CD8-positive, alpha-beta memory T cell (primary cell): ENCODE measurements around the gene ZBTB42. TPM values are rescaled to one million over a fixed set of nuclear protein-coding genes. Genes with fewer than 3 reads are reported as not detected.
A peak's percentile ranks its signal among the peaks of the same experiment; 100 is the strongest.

ENCODE experiments used
- CTCF ChIA-PET: fragments of 350-600 bp; sonication (Branson Sonifier 250); formaldehyde crosslinking; loops from one replicate; lab custom pipeline; 2021; ENCODE audit warnings: antibody characterized with exemption; lab: Charles Lee
- POLR2A ChIA-PET: fragments of 350-600 bp; sonication (Branson Sonifier 250); formaldehyde crosslinking; loops from one replicate; lab custom pipeline; 2021; ENCODE audit warnings: antibody characterized with exemption; lab: Charles Lee
- DNase-seq, 5 donors: peaks; one replicate each; pipeline versions ENCODE4 v3.0.0 to v3.0.0-alpha.2; 2020 to 2022; ENCODE audit warnings: mixed read lengths in 1 of 5
- H3K27ac ChIP-seq: one replicate; pipeline ENCODE4 v1.7.0; 2013; ENCODE audit warnings: low read depth, mild to moderate bottlenecking, low read length, moderate library complexity
- H3K27me3 ChIP-seq: 2 replicates; pipeline ENCODE4 v1.7.0; 2013; ENCODE audit warnings: low read length, mild to moderate bottlenecking; ENCODE audit not compliant: insufficient read depth, poor library complexity, severe bottlenecking
- H3K36me3 ChIP-seq: 2 replicates; pipeline ENCODE4 v1.7.0; 2013; ENCODE audit warnings: mild to moderate bottlenecking, low read length, moderate library complexity; ENCODE audit not compliant: insufficient read depth
- H3K4me1 ChIP-seq: 2 replicates; pipeline ENCODE4 v1.7.0; 2013; ENCODE audit warnings: mild to moderate bottlenecking, low read length, moderate library complexity; ENCODE audit not compliant: insufficient read depth
- H3K4me3 ChIP-seq: 2 replicates; pipeline ENCODE4 v1.7.0; 2013; ENCODE audit warnings: mild to moderate bottlenecking, low read length
- H3K9me3 ChIP-seq: 2 replicates; pipeline ENCODE4 v1.7.0; 2013; ENCODE audit warnings: mild to moderate bottlenecking, low read length
- H3K27ac Mint-ChIP-seq, 8 donors: one replicate each; pipeline ENCODE4 v1.8.0; 2020 to 2021; ENCODE audit warnings: mixed read lengths in 8 of 8, mild to moderate bottlenecking in 6 of 8, inconsistent platforms in 3 of 8, moderate library complexity in 3 of 8
- H3K27me3 Mint-ChIP-seq, 2 donors: one replicate each; pipeline ENCODE4 v1.8.0; 2020 to 2021; ENCODE audit warnings: mixed read lengths in 2 of 2, mild to moderate bottlenecking in 1 of 2, moderate library complexity in 1 of 2
- H3K36me3 Mint-ChIP-seq, 3 donors: one replicate each; pipeline ENCODE4 v1.8.0; 2020 to 2021; ENCODE audit warnings: mixed read lengths in 3 of 3, inconsistent platforms in 1 of 3, mild to moderate bottlenecking in 1 of 3
- H3K4me1 Mint-ChIP-seq, 3 donors: one replicate each; pipeline ENCODE4 v1.8.0; 2020 to 2021; ENCODE audit warnings: mixed read lengths in 3 of 3, inconsistent platforms in 1 of 3, mild to moderate bottlenecking in 1 of 3
- H3K4me3 Mint-ChIP-seq, 7 donors: one replicate each; pipeline ENCODE4 v1.8.0; 2020 to 2021; ENCODE audit warnings: mixed read lengths in 7 of 7, mild to moderate bottlenecking in 6 of 7, moderate library complexity in 4 of 7, inconsistent platforms in 2 of 7
- H3K9me3 Mint-ChIP-seq, 5 donors: one replicate each; pipeline ENCODE4 v1.8.0; 2020 to 2022; ENCODE audit warnings: mixed read lengths in 5 of 5, mild to moderate bottlenecking in 3 of 5, moderate library complexity in 2 of 5, inconsistent platforms in 1 of 5
- polyA plus RNA-seq: library from polyadenylated mRNA; unstranded; fragments of 300-500 nt; fragmentation: Illumina TruSeq; gene quantifications from one replicate; pipeline ENCODE4 v1.2.3, GENCODE V29; 2021
- total RNA-seq, 2 experiments: library from RNA; stranded (reverse); gene quantifications; one replicate each; pipeline ENCODE4 v1.2.3, GENCODE V29; 2021

Gene ZBTB42
- total and polyA plus RNA-seq, 3 experiments from 2014 or later: 2.7 to 3.5 (median 3.3) TPM

DNA sequence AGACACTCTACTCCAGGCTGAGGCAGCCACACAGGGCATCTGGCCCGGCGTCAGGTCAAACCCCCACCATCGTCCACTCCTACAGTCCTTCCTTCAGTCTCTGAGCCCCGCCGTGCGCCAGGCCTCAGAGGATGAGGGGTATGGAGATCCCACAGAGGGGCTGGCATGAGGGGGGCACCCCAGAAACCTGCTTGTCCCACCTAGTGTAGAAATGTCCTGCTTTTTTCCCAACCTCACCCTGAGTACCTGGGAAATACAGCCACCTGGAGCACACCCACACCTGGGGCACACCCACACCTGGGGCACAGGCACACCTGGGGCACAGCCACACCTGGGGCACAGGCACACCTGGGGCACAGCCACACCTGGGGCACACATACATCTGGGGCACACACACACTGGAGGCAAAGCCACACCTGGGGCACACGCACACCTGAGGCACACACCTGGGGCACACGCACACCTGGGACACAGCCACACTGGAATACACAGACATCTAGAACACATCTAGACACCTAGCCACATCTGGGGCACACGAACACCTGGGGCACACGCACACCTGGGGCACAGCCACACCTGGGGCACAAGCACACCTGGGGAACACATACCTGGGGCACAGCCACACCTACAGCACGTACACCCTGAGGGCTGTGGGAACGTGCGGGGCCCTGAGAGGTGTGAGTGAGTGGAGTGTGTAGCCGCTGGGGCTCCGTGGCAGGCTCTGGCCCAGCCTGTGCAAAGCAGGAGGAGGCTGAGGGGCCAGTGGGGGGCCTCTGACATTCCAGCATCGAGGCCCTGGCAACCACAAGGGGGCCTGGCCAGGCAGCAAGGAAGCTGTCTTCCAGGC lies 23.7 kb upstream of the ZBTB42 start:
- ChIA-PET POLR2A (no interaction called here), CTCF (interaction anchor here (0.9 to 1.5 kb wide), 2 partner anchors 8 kb away, joined by 3 to 5 read pairs; no protein-coding TSS in a partner anchor)
- H3K27ac ChIP-seq: no peak overlapping the region
- Mint-ChIP-seq H3K4me3 (no peak overlapping the region), H3K27ac (peak overlapping the region in 1 of 8 donors; percentile 46), H3K27me3 (no peaks in the 10 kb centered on the region), H3K9me3 (no peaks in the 10 kb centered on the region), H3K36me3 (peaks cover 0 to 32% (median under 1%) of the 10 kb centered on the region in 3 donors), H3K4me1 (no peaks in the 10 kb centered on the region)
- no peaks in the 10 kb centered on the region for H3K4me1 ChIP-seq
- H3K9me3 ChIP-seq: no peaks in the 10 kb centered on the region
- H3K36me3 ChIP-seq: no peaks in the 10 kb centered on the region
- no peaks in the 10 kb centered on the region for H3K27me3 ChIP-seq
- no peak for DNase-seq
- H3K4me3 ChIP-seq: no peak overlapping the region

DNA sequence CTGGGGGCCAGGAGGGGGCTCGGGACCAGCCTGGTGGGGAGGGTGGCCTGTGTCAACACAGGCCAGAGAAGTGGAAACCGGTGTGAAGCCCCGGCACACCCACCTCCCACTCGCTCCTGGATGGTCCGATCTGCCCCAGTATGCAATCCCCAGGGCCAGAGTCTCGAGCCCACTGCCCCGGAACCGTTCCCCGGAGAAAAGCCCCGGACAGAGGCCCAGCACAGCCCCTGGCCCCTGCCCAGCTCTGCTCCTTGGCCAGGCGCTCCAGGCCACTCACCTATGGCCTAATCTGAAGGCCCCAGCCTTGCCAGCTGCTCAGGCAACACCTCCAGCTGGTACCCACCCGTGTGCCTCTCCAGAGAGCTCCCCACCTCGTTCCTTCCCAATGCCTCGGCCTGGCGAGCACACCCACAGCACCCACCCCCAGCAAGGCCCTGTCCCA lies 23.1 kb upstream of the ZBTB42 start:
- H3K27ac ChIP-seq: no peak overlapping the region
- no peaks in the 10 kb centered on the region for H3K27me3 Mint-ChIP-seq
- CTCF ChIA-PET: interaction anchor here (1.5 kb wide), 1 partner anchor 9 kb away, joined by 5 read pairs; no protein-coding TSS in a partner anchor
- H3K36me3 ChIP-seq: no peaks in the 10 kb centered on the region
- no peaks in the 10 kb centered on the region for H3K4me1 ChIP-seq
- H3K9me3 Mint-ChIP-seq: no peaks in the 10 kb centered on the region
- H3K4me3 Mint-ChIP-seq: no peak overlapping the region
- peaks cover 0 to 25% (median 0%) of the 10 kb centered on the region in 3 donors for H3K36me3 Mint-ChIP-seq
- H3K4me1 Mint-ChIP-seq: no peaks in the 10 kb centered on the region
- POLR2A ChIA-PET: no interaction called here
- no peak overlapping the region for H3K4me3 ChIP-seq
- DNase-seq: no peak
- no peaks in the 10 kb centered on the region for H3K9me3 ChIP-seq
- H3K27me3 ChIP-seq: no peaks in the 10 kb centered on the region
- H3K27ac Mint-ChIP-seq: peak overlapping the region in 1 of 8 donors; percentile 33

DNA sequence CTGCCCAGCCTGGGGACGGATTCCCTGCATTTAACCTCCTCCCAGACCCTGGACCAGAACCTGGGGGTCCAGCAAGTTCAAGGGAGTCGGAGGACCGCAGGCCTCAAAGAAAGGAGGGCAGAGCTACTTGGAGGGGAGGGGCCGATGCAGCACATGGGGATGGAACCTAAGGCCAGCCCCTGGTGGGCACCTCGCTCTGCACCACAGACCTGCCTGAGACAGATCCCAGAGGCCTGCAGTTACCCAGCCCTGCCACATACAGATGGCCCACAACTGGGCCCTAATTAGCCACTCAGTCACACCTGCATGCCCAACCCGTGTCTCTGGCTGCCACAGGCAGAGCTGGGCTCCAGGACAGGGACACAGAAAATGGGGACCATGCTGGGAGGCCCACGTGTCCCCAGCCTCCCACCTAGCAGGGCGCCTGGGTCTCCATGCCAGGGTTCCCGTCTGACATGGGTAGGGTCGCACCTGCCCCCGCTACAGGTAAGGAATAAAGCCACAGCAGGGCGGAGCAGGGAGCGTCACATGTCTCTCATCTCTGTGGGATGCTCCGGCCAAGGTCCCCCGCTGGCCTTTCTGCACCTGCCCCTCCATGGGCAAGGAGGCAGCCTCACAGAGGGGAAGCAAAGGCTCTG lies 22.1 kb upstream of the ZBTB42 start:
- Histone ChIP-seq H3K4me3 (no peak overlapping the region), H3K4me1 (no peaks in the 10 kb centered on the region), H3K27ac (no peak overlapping the region), H3K36me3 (no peaks in the 10 kb centered on the region), H3K27me3 (no peaks in the 10 kb centered on the region), H3K9me3 (no peaks in the 10 kb centered on the region)
- no peaks in the 10 kb centered on the region for H3K27me3 Mint-ChIP-seq
- H3K4me3 Mint-ChIP-seq: no peak overlapping the region
- H3K9me3 Mint-ChIP-seq: no peaks in the 10 kb centered on the region
- no peaks in the 10 kb centered on the region for H3K4me1 Mint-ChIP-seq
- ChIA-PET CTCF (interaction anchor here (1.0 to 1.5 kb wide), 2 partner anchors 10 to 47 kb away, joined by 4 to 5 read pairs; no protein-coding TSS in a partner anchor), POLR2A (no interaction called here)
- peaks cover 0 to 21% (median 0%) of the 10 kb centered on the region in 3 donors for H3K36me3 Mint-ChIP-seq
- no peak for DNase-seq
- H3K27ac Mint-ChIP-seq: no peak overlapping the region

DNA sequence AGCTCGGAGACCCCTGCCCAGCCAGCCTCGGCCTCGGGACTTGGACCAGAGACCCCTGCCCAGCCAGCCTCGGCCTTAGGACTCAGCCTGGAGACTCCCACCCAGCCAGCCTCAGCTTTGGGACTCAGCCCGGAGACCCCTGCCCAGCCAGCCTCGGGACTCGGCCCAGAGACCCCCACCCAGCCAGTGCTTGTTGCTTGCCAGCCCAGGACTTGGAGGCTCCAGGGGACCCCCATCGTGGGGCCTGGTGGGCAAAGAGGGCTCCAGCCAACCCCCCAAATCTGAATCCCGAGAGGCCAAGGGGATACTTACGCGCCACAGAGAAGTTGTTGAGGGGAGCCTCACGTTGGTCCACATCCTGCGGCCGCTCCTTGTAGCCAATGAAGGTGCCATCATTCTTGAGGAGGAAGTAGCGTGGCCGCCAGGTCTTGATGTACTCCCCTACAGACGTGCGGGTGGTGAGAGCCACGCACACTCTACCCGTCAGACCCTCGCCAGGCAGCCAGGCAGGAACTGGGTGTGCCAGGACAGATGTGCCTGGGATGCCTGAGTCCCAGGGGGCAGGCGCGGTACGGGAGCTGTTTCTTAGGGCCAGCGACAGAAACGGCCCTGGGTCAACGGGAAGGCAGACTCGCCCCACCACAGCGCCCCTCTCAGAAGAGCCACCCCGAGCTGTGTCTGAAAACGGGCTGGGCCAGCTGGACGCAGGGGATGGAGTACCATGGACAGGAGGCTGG lies 21.0 kb upstream of the ZBTB42 start:
- no peaks in the 10 kb centered on the region for H3K9me3 Mint-ChIP-seq
- Histone ChIP-seq H3K4me1 (no peaks in the 10 kb centered on the region), H3K9me3 (no peaks in the 10 kb centered on the region), H3K27me3 (no peaks in the 10 kb centered on the region), H3K4me3 (no peak overlapping the region), H3K27ac (no peak overlapping the region), H3K36me3 (no peaks in the 10 kb centered on the region)
- H3K36me3 Mint-ChIP-seq: peaks cover 0 to 15% (median 0%) of the 10 kb centered on the region in 3 donors
- DNase-seq: no peak
- peak overlapping the region in 1 of 8 donors; percentile 70 for H3K27ac Mint-ChIP-seq
- H3K4me1 Mint-ChIP-seq: no peaks in the 10 kb centered on the region
- no peaks in the 10 kb centered on the region for H3K27me3 Mint-ChIP-seq
- CTCF ChIA-PET: interaction anchor here (1.5 kb wide), 1 partner anchor 11 kb away, joined by 6 read pairs; no protein-coding TSS in a partner anchor
- POLR2A ChIA-PET: no interaction called here
- no peak overlapping the region for H3K4me3 Mint-ChIP-seq

DNA sequence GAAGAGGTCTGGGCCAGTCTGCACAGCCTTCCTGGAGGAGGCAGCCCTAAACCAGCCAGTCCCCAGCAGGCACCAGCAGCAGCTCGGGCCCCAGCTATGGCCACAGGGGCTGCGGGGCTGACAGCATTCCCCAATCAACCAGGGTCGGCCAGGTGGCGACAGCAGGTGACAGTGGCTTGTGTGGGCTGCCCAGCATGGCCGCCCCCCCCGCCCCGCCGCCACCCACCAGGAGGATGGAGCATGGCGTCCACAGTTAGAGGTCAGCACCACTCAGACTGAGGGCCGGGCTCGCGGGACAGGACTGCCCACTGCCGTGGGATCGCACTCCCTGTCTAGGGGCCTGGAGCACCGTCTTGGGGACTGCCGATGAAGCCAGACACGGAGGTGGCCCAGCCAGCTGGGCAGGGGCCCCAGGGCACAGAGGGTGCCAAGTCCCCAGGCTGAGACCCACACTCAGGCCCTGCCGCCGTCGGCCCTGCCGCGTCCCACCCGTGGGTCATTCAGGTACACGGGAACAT lies 20.3 kb upstream of the ZBTB42 start:
- POLR2A ChIA-PET: no interaction called here

DNA sequence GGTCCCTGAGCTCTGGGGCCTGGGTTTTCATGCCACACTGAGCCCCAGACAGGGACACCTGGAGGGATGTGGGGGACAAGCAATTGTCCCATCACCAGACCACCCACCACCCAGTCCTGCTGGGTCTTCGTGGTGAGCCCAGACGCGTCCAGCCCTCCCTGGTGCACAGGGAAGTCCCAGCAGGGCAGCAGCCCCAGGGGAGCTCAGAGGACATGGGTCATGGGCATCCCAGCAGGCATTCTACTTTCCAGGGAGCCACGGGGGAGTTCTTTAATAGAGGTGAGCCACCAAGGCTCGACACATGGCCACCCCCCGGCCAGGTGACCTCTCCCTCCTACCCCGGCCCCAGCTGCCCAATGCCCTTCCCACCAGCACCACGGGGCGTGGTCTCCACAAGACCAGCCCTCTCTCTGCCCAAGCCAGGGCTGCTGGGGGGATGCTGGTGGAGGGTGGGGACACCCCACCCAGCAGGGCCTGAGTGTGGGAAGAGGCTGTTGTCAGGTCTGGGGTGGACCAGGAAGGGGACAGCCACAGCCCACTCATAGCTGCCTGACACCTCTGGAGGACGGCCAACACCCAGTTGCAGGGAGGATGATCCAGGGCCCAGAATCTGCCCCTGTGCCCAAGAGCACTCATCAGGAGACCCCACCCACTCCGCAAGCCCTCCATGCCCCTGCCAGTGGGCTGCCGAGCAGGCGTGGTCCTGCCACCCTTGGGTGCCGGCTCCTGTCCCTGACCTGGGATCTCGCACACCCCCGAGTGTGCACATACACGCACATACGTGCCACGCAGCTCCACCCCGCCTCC lies 19.4 kb upstream of the ZBTB42 start:
- no peak for DNase-seq
- CTCF ChIA-PET: interaction anchor here (1.5 kb wide), 1 partner anchor 13 kb away, joined by 6 read pairs; no protein-coding TSS in a partner anchor
- H3K4me1 Mint-ChIP-seq: peaks cover 0 to 8% (median 5%) of the 10 kb centered on the region in 3 donors

More for the DNA sequence above, 20.3 kb upstream of the ZBTB42 start:
- Histone ChIP-seq H3K27ac (no peak overlapping the region), H3K4me3 (no peak overlapping the region), H3K4me1 (no peaks in the 10 kb centered on the region), H3K36me3 (no peaks in the 10 kb centered on the region), H3K27me3 (no peaks in the 10 kb centered on the region), H3K9me3 (no peaks in the 10 kb centered on the region)
- H3K4me1 Mint-ChIP-seq: peaks cover 0 to 3% (median 1%) of the 10 kb centered on the region in 3 donors
- no peak overlapping the region for H3K27ac Mint-ChIP-seq
- peaks cover 0 to 13% (median 0%) of the 10 kb centered on the region in 3 donors for H3K36me3 Mint-ChIP-seq
- no peak for DNase-seq
- no peaks in the 10 kb centered on the region for H3K27me3 Mint-ChIP-seq
- CTCF ChIA-PET: interaction anchor here (1.5 kb wide), 1 partner anchor 12 kb away, joined by 6 read pairs; no protein-coding TSS in a partner anchor
- no peak overlapping the region for H3K4me3 Mint-ChIP-seq
- H3K9me3 Mint-ChIP-seq: no peaks in the 10 kb centered on the region

More for the DNA sequence above, 19.4 kb upstream of the ZBTB42 start:
- no peaks in the 10 kb centered on the region for H3K27me3 Mint-ChIP-seq
- no peak overlapping the region for H3K4me3 Mint-ChIP-seq
- H3K36me3 ChIP-seq: no peaks in the 10 kb centered on the region
- H3K9me3 ChIP-seq: no peaks in the 10 kb centered on the region
- POLR2A ChIA-PET: no interaction called here
- H3K27ac Mint-ChIP-seq: no peak overlapping the region
- no peaks in the 10 kb centered on the region for H3K27me3 ChIP-seq
- no peaks in the 10 kb centered on the region for H3K9me3 Mint-ChIP-seq
- H3K4me1 ChIP-seq: peaks cover under 1% of the 10 kb centered on the region
- no peak overlapping the region for H3K27ac ChIP-seq
- H3K4me3 ChIP-seq: no peak overlapping the region
- H3K36me3 Mint-ChIP-seq: peaks cover 0 to 12% (median 0%) of the 10 kb centered on the region in 3 donors
